Type B pancreatic cell (in vitro differentiated cells): ENCODE measurements around the gene TPO. TPM values are rescaled to one million over a fixed set of nuclear protein-coding genes. Genes with fewer than 3 reads are reported as not detected.

ENCODE experiments used
- DNase-seq: peaks from one replicate; pipeline ENCODE4 v3.0.0; 2021; ENCODE audit warnings: mixed read lengths; ENCODE audit not compliant: unreplicated experiment; ENCODE audit errors: extremely low spot score
- H3K27ac Mint-ChIP-seq: 2 replicates; pipeline ENCODE4 v1.8.0; 2021; ENCODE audit warnings: mild to moderate bottlenecking, mixed read lengths
- H3K27me3 Mint-ChIP-seq: 2 replicates; pipeline ENCODE4 v1.8.0; 2021; ENCODE audit warnings: mixed read lengths
- H3K36me3 Mint-ChIP-seq: 2 replicates; pipeline ENCODE4 v1.8.0; 2021; ENCODE audit warnings: mixed read lengths
- H3K4me1 Mint-ChIP-seq: one replicate; pipeline ENCODE4 v1.8.0; 2021; ENCODE audit warnings: mixed read lengths; ENCODE audit not compliant: unreplicated experiment
- H3K4me3 Mint-ChIP-seq: 2 replicates; pipeline ENCODE4 v1.8.0; 2021; ENCODE audit warnings: mild to moderate bottlenecking, mixed read lengths
- H3K9me3 Mint-ChIP-seq: 2 replicates; pipeline ENCODE4 v1.8.0; 2021; ENCODE audit warnings: mixed read lengths
- CTCF ChIP-seq: fragments of 200-600 bp; sonication (generic); conservative IDR thresholded peaks from 2 replicates; pipeline ENCODE4 v1.5.0; 2021; ENCODE audit warnings: antibody characterized with exemption, mild to moderate bottlenecking
- total RNA-seq: library from RNA; stranded (reverse); gene quantifications from 2 replicates; pipeline ENCODE4 v1.2.1, GENCODE V29; 2021; ENCODE audit warnings: low replicate concordance

TPO gene
- total RNA-seq, 1 donor from 2014 or later = not detected

- TF ChIP-seq CTCF = no peak
- H3K4me3 Mint-ChIP-seq = no peak overlapping the region
- no peak for DNase-seq
- H3K36me3 Mint-ChIP-seq = no peaks in the 10 kb centered on the region
- H3K27me3 Mint-ChIP-seq = peaks cover 3% of the 10 kb centered on the region
- no peaks in the 10 kb centered on the region for H3K9me3 Mint-ChIP-seq
- H3K27ac Mint-ChIP-seq = no peak overlapping the region
- H3K4me1 Mint-ChIP-seq = no peaks in the 10 kb centered on the region
These were observed 68.4 kb downstream of the TPO start for GRCh38 chr2:1481406-1482252.

DNA sequence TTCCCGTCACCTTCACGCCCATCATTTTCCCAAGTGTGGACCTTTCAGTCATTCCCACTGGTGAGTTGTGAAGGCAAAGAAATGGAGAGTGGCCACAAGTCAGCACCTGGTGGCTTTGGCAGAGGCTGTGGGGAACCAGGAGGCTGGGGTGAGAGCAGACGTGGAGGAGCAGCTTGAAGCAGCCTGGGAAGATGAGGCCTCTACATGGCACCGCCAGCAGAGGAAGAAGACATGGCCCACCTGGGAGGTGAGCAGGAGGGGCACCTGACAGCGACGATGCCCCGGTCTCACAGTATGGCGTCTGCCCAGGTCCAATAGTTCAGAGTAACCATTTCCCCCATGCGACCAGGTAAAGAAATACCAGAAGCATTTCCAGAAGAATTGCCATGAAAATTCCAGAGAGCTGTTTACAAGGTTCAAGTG lies 69.0 kb downstream of the TPO start:
- no peak for TF ChIP-seq CTCF
- H3K9me3 Mint-ChIP-seq = no peaks in the 10 kb centered on the region
- no peaks in the 10 kb centered on the region for H3K36me3 Mint-ChIP-seq
- no peak overlapping the region for H3K4me3 Mint-ChIP-seq
- H3K4me1 Mint-ChIP-seq = no peaks in the 10 kb centered on the region
- H3K27ac Mint-ChIP-seq = no peak overlapping the region
- no peak for DNase-seq
- H3K27me3 Mint-ChIP-seq = peaks cover 3% of the 10 kb centered on the region

GRCh38 chr2:1482981-1483380 lies 69.7 kb downstream of the TPO start:
- no peak for DNase-seq
- Mint-ChIP-seq H3K9me3 (no peaks in the 10 kb centered on the region), H3K27me3 (peaks cover 3% of the 10 kb centered on the region), H3K36me3 (no peaks in the 10 kb centered on the region), H3K4me3 (no peak overlapping the region), H3K27ac (no peak overlapping the region), H3K4me1 (no peaks in the 10 kb centered on the region)
- no peak for TF ChIP-seq CTCF

DNA sequence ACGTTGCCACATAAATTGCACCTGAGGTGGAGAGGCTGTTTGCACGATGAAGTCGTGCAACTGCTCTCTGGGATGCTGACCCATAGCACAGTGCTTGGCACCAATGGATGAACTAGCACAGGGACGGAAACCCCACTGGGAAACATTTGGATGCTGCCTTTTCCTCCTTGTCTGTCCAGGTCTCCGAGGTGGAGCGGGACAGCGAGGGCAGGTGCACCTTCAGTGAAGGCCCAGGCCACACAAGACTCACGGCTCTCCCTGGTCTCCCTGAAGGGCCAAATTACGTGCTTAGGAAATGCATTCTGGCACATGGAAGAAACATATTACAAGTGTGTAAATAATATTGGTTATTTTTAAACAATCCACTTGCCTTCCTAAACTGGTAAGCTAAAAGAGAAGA lies 70.3 kb downstream of the TPO start:
- Mint-ChIP-seq H3K27me3 (peaks cover 3% of the 10 kb centered on the region), H3K4me1 (no peaks in the 10 kb centered on the region), H3K9me3 (no peaks in the 10 kb centered on the region), H3K27ac (no peak overlapping the region), H3K4me3 (no peak overlapping the region), H3K36me3 (no peaks in the 10 kb centered on the region)
- TF ChIP-seq CTCF = no peak
- DNase-seq = no peak

DNA sequence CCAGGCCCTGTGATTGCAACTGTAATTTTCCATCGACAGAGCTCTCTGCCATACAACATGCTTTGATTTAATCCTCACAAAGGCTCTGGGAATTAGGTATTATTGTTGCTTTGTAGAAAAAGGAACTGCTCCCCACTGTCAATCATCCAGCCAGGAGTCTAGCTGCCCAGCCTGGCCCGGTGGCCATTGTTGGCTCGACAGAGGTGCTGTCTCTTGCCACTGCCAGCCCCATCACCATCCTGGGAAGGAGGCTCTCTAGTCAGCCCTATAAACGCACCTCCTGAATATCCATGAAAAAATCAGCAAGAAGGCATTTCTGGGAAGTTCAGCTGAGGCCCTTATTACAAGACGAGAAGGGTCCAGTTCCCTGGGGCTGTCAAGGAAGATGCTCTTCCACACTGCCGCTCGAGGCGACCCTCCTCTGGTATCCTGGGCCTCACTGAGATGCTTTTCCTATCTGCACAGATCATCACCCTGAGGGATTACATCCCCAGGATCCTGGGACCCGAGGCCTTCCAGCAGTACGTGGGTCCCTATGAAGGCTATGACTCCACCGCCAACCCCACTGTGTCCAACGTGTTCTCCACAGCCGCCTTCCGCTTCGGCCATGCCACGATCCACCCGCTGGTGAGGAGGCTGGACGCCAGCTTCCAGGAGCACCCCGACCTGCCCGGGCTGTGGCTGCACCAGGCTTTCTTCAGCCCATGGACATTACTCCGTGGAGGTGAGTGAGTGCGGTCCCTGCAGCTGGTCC lies 71.0 kb downstream of the TPO start:
- H3K4me1 Mint-ChIP-seq = no peaks in the 10 kb centered on the region
- H3K36me3 Mint-ChIP-seq = no peaks in the 10 kb centered on the region
- H3K9me3 Mint-ChIP-seq = no peaks in the 10 kb centered on the region
- no peak for TF ChIP-seq CTCF
- H3K4me3 Mint-ChIP-seq = no peak overlapping the region
- peaks cover 3% of the 10 kb centered on the region for H3K27me3 Mint-ChIP-seq
- DNase-seq = no peak
- no peak overlapping the region for H3K27ac Mint-ChIP-seq
